GM21381 (cell line): Measurements from ENCODE around the gene BICDL1.

ENCODE experiments used
- ATAC-seq: cut with Tn5 transposase; IDR thresholded peaks from one replicate; pipeline ENCODE4 v1.9.1; 2021; ENCODE audit warnings: mild to moderate bottlenecking, moderate library complexity; ENCODE audit not compliant: unreplicated experiment

BICDL1 gene

DNA sequence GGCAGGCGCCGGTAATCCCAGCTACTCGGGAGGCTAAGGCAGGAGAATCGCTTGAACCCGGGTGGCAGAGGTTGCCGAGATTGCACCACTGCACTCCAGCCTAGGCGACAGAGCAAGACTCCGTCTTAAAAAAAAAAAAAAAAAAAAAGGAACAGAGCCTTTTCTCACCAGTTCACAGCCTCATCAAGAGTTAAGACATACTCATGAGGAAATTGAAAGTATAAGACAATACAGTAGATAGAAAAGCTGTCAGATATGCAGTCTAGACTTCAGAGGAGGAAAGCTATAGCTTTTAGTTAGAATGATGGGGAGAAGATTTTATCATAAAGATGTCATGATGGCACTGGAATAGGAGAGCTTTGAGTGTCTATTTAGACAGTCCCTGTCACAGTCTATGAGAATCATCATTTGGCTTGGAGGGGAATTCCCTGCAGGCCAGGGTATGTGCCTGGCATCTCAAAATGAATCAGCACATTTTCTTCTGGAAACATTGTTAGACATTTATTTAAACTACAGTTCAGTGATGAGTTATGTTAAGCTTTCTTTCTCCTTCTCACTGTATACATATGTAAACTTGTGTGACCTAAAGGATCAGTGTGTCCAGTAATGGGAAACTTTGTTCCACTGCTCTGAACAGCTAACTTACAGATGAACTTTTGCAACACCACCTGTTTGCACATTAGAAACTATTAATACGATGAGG, 130.4 kb downstream of the BICDL1 start:
- peak; percentile 26 for ATAC-seq

DNA sequence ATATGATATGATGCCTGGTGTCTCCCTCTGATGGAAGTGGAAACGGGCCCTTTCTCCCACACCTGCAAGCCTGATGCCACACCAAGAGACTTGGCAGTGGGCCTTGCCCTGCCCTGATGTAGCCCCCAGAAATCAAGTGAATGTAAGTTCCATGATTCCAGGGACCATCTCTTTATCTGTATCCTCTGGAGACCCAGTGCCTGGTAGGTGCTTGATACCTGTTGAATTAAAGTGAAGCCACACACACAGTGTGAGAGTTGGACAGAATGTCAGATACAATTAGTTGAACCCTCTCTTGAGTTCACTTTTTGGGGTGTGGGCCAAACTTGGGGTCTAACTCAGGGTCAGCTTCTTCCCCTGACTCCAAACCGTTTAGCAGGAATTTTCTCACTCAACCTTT, 132.3 kb downstream of the BICDL1 start:
- ATAC-seq, result no peak

DNA sequence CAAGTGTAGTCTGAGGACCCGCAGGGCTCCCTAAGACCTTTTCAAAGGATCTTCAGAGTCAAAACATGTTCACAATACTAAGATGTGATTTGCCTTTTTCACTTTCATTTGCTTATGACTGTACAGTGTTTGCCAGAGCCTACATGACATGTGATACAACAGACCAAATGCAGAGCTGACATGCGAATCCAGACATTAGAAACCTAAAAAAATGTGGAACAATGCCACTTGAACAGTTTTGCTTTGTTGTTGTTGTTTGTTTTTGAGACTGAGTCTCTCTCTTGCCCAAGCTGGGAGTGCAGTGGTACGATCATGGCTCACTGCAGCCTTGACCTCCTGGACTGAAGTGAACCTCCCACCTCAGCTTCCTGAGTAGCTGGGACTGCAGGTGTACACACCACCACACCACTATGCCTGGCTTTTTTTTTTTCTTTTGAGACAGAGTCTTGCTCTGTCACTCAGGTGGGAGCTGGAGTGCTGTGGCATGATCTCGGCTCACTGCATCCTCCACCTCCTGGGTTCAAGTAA, 132.8 kb downstream of the BICDL1 start:
- peak; percentile 38 for ATAC-seq

DNA sequence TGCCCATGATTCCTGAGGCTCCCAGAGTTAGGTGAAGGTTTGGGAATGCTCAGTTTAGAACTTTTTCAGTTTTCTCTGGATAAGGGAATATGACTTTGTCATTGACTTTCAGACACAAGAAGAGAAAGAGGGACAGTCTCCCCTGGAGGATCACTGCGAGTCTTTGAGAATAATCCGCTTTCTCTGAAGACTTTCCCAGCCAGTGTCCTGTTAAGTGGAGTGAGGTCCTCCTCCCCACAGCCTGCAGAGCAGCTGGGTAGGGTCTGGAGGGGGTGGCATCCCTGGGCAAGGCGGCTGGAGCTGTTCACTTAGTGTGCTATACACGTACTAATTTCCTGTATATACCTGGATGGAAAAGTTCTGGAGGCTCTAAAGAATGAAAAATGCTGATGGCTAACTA, 136.0 kb downstream of the BICDL1 start:
- ATAC-seq, result no peak

DNA sequence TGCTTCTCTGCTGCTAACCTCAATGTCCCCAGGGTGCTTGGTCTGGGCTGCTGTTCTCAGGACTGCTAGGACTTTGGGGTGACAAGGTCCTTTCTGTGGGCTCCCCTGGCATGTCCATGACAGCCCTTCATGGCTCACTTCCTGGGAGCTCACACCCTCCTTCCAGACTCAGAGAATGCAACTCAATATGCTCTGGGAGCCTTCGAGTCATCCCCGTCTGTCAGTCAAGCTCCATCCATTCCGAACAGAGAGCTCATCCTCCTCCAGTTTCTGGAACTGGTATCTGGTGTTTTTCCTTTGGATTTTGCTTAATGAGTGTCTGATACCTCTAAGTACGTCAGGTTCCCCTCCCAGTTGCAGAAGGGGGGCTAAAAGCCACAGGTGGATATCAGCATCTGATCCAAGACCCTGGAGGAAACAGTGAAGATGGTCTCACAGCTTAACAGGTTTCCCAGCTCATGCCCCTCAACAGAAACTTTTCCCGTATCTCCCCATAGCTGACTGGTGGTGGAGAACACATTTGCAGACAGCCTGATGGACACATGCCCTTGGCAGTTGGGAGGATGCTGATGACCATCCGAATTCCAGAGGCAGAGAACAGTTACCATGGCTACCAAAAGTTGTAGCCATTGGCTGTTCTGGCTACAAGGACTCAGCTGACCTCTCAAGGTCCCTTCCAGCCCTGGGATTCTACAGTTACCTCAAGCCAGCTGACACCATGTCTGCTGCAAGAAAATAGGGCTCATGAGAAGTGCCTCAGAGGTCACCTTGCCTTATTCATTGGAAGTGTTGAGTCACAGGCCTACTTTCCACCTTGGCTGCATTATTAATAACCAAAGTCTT, 137.0 kb downstream of the BICDL1 start:
- ATAC-seq, result no peak

GRCh38 chr12:120126635-120127005, 137.6 kb downstream of the BICDL1 start:
- ATAC-seq, result no peak

DNA sequence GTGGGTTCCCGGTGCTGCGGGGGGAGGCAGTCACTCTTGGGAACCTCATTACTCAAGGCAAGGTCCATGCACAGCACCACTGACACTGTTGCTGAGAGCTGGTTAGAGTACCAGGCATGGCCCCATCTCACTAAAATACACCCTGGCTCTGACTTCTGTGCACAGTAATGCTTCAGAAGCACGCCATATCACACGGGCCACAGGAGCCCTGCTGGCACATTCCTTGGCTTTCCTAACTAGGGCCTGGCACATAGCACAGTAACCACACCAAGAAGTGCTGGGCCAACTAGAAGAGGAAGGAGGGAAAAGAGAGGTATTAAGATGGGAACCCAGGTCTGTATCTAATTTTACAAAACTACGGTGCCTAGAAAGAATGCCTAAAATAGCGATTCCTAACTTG, 141.0 kb downstream of the BICDL1 start:
- ATAC-seq, result no peak

DNA sequence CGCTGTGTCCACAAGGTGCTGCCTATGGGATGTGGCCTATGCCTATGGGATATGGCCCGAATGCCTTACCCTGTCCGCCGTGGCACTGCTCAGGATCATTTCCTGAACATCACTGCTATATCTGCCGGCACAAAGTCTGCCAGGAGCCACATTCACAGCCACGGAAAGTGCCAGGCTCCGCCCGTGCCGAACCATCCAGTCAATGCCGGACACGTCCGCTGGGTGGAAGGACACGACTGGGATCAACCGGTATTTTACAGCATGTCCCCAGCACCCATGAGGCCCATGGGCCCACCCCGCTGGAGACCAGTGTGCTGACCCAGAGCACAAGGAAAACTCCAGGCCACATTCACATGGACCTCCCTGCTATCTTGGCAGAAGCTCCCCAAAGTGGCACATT, 142.1 kb downstream of the BICDL1 start:
- no peak for ATAC-seq

GRCh38 chr12:120132054-120132836, 143.2 kb downstream of the BICDL1 start:
- ATAC-seq, result no peak

- peak; percentile 88 for ATAC-seq
Measured at GRCh38 chr12:120132863-120133385, 143.9 kb downstream of the BICDL1 start.

DNA sequence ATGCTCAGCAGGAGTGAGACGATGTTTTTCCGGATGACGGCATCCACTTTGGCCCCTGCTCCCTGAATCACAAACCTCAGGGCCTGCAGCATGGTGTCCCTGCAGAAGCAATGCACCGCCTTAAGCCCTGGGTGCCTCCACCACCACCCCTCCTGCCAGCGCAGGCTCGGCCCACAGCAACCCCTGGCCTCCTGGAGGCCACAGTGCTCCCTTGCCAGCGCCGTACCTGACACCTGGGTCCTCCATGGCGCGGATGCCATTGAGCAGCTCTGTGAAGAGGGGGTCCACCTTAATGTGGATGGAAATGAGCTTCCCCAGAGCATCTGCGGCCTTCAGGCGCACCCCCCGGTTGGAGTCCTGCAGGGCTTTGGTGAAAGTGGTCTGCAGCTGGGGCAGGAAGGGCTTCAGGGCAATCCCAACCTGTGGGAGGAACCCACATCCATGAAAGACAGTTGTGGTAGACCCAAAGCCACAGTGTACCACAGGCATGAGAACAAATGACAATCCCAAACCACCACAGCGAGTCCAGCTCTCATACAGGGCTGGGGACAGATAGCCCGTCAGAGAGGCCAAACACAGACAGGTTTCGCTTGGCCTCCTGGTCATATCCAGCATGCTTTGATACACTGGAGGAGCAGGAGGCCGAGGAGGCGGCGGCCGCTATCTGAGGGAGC, 145.4 kb downstream of the BICDL1 start:
- ATAC-seq, result no peak

DNA sequence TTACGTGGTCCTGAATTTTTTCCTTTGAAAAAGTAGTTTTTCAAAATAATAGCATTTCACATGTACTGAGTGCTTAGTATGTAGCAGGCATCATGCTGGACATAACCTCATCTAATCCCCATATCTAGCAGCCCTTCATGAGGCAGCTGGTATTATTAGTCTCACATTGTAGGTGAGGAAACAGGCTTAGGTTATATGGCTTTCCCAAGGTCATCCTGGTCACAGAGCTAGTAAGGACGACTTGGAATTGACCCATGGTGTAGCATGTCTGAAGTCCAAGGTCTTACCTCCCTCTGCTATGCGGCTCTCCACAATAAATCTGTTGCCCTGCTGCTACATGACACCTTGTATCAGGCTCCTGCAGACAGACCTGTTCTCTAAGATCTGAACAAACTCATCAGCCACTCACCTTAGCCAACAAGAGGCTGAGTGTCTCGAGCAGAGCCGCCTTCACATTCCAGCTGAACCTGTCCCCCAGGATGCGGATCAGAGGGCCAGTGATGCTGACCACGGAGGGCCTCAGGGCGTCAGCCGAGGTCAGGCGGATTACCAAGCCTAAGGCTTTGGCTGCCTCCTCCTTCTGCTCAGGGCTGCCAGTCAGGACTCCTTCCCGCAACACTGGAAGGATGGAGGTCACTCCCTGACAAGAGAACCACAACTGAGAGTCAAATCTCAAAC, 147.2 kb downstream of the BICDL1 start:
- no peak for ATAC-seq

GRCh38 chr12:120137833-120138232, 148.8 kb downstream of the BICDL1 start:
- ATAC-seq, result no peak

DNA sequence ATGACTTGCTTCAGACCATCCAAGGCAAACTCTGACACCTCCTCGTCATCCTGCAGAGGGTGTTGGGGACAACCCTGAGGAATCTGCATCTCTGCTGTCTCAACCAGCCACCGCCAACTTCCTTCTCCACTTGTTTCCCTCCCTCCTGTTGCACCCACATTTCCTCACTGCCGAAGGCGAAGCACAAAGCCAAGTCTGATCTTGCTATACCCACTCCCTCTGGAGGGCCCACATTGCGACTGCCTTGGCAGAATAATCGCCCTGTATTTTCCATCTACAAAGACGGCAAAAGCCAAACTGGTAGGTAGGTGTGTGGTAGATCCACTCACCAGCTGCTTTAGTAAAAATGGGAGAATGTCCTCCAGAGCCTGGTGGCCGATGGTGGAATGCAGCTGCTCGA, 149.3 kb downstream of the BICDL1 start:
- no peak for ATAC-seq

DNA sequence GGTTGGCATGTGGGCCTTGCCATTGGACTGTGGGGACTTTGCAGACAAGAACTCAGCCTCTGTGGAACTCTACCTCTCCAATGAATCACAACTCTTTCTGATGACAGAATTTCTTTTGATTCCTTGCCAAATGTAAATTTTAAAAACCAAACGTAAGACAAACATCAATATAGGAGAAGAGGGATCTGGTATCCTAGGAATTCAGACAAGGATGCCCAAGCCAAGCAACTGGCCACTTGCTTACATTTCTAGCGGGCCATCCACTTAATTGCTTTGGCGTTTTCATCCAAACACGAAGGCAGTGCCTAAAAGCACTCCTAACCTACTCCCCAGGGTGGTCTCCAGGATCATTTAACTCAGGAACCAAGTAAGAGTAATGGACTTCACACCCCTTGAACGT, 150.9 kb downstream of the BICDL1 start:
- ATAC-seq, result no peak

GRCh38 chr12:120140603-120141002, 151.6 kb downstream of the BICDL1 start:
- no peak for ATAC-seq

DNA sequence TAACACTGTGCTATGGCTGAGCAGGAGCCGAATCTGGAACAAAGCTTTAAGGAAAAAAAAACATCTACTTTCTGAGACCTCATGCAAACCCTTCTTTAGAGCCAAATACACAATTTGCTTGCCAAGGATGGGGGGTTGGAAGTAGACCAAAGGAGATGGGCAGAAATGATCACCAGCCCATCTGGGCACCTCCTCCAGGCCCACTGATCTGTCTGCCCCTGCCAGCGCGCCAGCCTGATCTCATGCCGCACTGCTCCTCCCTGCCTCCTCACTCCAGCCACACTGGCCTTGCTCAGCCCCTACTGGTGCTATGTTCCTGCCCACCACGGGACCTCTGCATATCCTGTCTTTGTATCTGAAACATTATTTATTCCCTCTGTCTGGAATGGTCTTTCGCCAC, 152.3 kb downstream of the BICDL1 start:
- ATAC-seq, result no peak

DNA sequence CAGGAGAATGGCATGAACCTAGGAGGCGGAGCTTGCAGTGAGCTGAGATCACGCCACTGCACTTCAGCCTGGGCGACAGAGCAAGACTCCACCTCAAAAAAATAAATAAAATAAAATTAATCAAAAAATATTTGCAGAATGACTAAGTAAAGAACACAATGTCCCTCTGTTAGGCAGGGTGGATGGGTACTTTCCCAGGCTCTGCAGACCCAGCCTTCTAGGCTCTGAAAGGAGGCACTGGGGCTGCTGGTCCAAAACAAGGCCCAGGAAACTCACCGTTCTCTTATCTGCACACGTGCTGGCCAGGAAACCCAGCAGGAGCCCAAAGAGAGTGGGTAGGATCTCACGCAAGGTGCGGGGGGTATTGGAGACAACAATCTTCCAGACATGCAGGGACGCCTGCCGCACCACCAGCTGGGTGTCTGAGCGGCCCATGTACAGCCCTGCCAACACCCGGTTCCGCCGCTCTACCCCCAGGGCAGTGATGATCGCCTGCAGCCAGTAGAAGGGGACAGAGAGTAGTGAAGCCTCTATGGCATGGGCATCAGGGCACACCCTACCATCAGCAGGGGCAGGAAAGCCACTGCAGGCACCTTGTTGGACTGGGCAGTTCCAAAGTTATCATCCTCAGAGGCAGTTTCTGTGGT, 153.3 kb downstream of the BICDL1 start:
- no peak for ATAC-seq
